Purkinje cell (primary cell): ENCODE data around the gene GALNT1. TPM values are rescaled to one million over a fixed set of nuclear protein-coding genes. Genes with fewer than 3 reads are reported as not detected.

ENCODE experiments used
- polyA plus RNA-seq: library from polyadenylated mRNA; unstranded; fragments of >200 nt; fragmentation: Nextera tagmentation; gene quantifications from 2 replicates; pipeline ENCODE4 v1.2.1, GENCODE V29; 2014

The GALNT1 gene
- 57.6 and 71.9 TPM in 2 replicates for polyA plus RNA-seq

GRCh38 chr18:35581546-35581897 lies at the start of gene GALNT1:
GALNT1 (plus strand) TSS chr18:35581740; CDS start chr18:35654663, 72,923 bp downstream.

Other genes starting within 250 kb of the GALNT1 start
- 28.7 and 34.6 TPM in 2 replicates for gene ZNF24, start 237.3 kb upstream of the GALNT1 start, polyA plus RNA-seq
- gene ZNF396, start 204.4 kb upstream of the GALNT1 start, polyA plus RNA-seq: 2.4 and 3.0 TPM in 2 replicates
- gene INO80C, start 83.8 kb upstream of the GALNT1 start, polyA plus RNA-seq: 13.1 and 15.0 TPM in 2 replicates